Pancreas (tissue), 10 donors: Measurements from ENCODE around the gene RBM3. TPM values are rescaled to one million over a fixed set of nuclear protein-coding genes. Genes with fewer than 3 reads are reported as not detected.

Experiments
- ATAC-seq, 4 donors: fragments of 200-7000 bp; cut with Tn5 transposase; one replicate each; pipeline versions ENCODE4 v1.8.0 to v1.9.1; 2020; ENCODE audit warnings: mild to moderate bottlenecking in 4 of 4, moderate library complexity in 4 of 4
- DNase-seq, 6 donors: peaks; one replicate each; pipeline ENCODE4 v3.0.0-alpha.2; 2020
- FAIRE-seq: peaks from 2 replicates; lab custom pipeline; 2012; peaks lifted over from hg19 to GRCh38; lab: Jason Lieb, UNC
- H3K27ac ChIP-seq, 4 donors: fragments of 200-600 bp; sonication (generic); 1 replicate in 3 of 4; 2 replicates in 1 of 4; pipeline versions ENCODE4 v1.5.0 to v1.8.0; 2020
- H3K27me3 ChIP-seq, 4 donors: fragments of 200-600 bp; one replicate each; pipeline ENCODE4 v1.8.0; 2021
- H3K36me3 ChIP-seq, 3 donors: fragments of 200-600 bp; sonication (generic) in 1 of 3; one replicate each; pipeline versions ENCODE4 v1.5.0 to v1.8.0; 2020 to 2021
- H3K4me1 ChIP-seq, 3 donors: fragments of 200-600 bp; one replicate each; pipeline ENCODE4 v1.8.0; 2021
- H3K4me3 ChIP-seq, 4 donors: fragments of 200-600 bp; sonication (generic) in 2 of 4; one replicate each; pipeline versions ENCODE4 v1.5.0 to v1.8.0; 2020 to 2021
- H3K9me3 ChIP-seq, 4 donors: fragments of 200-600 bp; one replicate each; pipeline ENCODE4 v1.8.0; 2021
- WGBS, 2 donors: extraction: QIAGEN DNeasy Blood & Tissue Kit; methylation state at CpG; one replicate each; pipeline ENCODE4 v1.1.7; 2013; 5-methylcytosine and 5-hydroxymethylcytosine counted together
- intact Hi-C, 3 donors: fragments of 100-400 bp; cut with DNase I; formaldehyde crosslinking; loops; one replicate each; pipeline versions ENCODE4 v1.11.1 to v1.14.2; 2022
- polyA plus RNA-seq, 2 donors: library from polyadenylated mRNA; stranded (reverse); fragments of 200-250 nt; gene quantifications; one replicate each; pipeline ENCODE4 v1.2.3, GENCODE V29; 2013
- total RNA-seq, 6 donors: library from RNA; stranded (reverse); fragmentation: NEBNext Ultra II Directional in 4 of 6; extraction: Animal tissue kit (Norgen Biotek cat#: 25700) in 4 of 6; gene quantifications; one replicate each; pipeline versions ENCODE4 v1.2.1 to v1.2.4, GENCODE V29; 2021 to 2023
- TF ChIP-seq, protein P1 (sequence below), 4 donors: fragments of 200-600 bp; sonication (generic) in 3 of 4; IDR thresholded peaks; one replicate each; pipeline versions ENCODE4 v1.5.0 to v1.8.0; 2021; ENCODE audit warnings: antibody characterized with exemption in 4 of 4
- donor health status: healthy with polysubstance abuse.
- donor health status: DM: no; HTN: no; CAD: no; lungs with moderate emphysema.
- donor health status: DM: no; HTN: no; CAD: no.
- donor health status: control.
- donor health status: control.
- donor health status: Bipolar disorder and iron deficiency.
- donor health status: DM: yes; HTN: yes; CAD: no.
- donor health status: DM: no; HTN: no; CAD: no.
- donor health status: DM: no; HTN: no; CAD: no.
- donor health status: DM: yes; HTN: yes; CAD: no.

Gene RBM3
- total and polyA plus RNA-seq, 8 donors = 42.0 to 314 (median 147) TPM

DNA sequence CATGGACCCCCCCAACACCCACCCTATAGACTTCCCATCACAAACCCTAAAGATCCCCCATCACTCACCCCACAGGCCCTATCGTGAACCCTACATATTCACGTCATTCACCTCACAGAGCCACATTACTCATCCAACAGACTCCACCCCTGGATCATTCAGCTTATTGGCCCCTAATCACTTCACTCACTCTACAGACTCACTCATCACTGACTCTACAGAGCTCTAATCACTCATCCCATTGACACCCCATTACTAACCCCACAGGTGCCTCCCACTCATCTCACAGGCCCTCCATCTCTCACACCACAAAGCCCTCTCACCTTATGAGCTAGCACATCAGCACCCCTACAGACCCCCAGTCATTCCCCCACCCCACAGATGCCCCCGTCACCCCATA lies 41.1 kb upstream of the RBM3 start:
- no peak overlapping the region for H3K4me3 ChIP-seq
- DNase-seq = no peak
- H3K27me3 ChIP-seq = no peaks in the 10 kb centered on the region
- FAIRE-seq = no peak
- no peak overlapping the region for H3K27ac ChIP-seq
- TF ChIP-seq, protein P1, sequence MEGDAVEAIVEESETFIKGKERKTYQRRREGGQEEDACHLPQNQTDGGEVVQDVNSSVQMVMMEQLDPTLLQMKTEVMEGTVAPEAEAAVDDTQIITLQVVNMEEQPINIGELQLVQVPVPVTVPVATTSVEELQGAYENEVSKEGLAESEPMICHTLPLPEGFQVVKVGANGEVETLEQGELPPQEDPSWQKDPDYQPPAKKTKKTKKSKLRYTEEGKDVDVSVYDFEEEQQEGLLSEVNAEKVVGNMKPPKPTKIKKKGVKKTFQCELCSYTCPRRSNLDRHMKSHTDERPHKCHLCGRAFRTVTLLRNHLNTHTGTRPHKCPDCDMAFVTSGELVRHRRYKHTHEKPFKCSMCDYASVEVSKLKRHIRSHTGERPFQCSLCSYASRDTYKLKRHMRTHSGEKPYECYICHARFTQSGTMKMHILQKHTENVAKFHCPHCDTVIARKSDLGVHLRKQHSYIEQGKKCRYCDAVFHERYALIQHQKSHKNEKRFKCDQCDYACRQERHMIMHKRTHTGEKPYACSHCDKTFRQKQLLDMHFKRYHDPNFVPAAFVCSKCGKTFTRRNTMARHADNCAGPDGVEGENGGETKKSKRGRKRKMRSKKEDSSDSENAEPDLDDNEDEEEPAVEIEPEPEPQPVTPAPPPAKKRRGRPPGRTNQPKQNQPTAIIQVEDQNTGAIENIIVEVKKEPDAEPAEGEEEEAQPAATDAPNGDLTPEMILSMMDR (IDR thresholded peaks at IDR 0.05) = no peak
- H3K4me1 ChIP-seq = no peaks in the 10 kb centered on the region
- H3K9me3 ChIP-seq = no peaks in the 10 kb centered on the region
- 80 to 96% methylated on average over 3 of the region's 3 CpGs for WGBS, 2 donors
- intact Hi-C loops = no loop called here
- no peak for ATAC-seq
- no peaks in the 10 kb centered on the region for H3K36me3 ChIP-seq

DNA sequence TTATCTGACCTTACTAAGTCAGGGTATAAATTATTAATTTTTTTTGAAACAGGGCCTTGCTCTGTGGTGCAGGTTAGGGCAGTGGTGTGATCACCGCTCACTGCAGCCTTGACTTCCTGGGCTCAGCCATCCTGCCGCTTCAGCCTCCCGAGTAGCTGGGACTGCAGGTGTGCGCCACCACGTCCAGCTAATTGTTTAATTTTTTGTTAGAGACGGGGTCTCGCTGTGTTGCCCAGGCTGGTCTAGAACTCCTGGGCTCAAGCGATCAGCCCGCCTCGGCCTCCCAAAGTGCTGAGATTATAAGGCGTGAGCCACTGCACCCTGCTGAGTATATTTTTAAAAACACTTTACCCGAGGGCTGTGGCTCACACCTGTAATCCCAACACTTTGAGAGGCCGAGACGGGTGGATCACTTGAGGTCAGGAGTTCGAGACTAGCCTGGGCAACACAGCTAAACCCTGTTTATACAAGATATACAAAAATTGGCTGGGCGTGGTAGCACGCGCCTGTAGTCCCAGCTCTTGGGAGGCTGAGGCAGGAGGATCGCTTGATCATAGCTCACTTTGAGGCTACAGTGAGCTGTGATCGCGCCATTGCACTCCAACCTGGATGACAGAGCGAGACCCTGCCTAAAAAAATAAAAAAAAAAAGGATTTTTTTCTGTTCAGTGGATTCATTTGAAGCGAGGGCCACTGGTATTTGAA lies 35.5 kb upstream of the RBM3 start:
- intact Hi-C loops = no loop called here
- ATAC-seq = no peak
- DNase-seq = no peak
- no peaks in the 10 kb centered on the region for H3K4me1 ChIP-seq
- H3K36me3 ChIP-seq = no peaks in the 10 kb centered on the region
- H3K9me3 ChIP-seq = no peaks in the 10 kb centered on the region
- peak overlapping the region in 1 of 4 donors; percentile 61 for H3K4me3 ChIP-seq
- TF ChIP-seq, protein P1 (IDR thresholded peaks at IDR 0.05) = no peak
- no peaks in the 10 kb centered on the region for H3K27me3 ChIP-seq
- 77 to 83% methylated on average over 23 of the region's 23 CpGs for WGBS, 2 donors
- no peak for FAIRE-seq
- H3K27ac ChIP-seq = peak overlapping the region; percentile 24 to 65 (median 56)

DNA sequence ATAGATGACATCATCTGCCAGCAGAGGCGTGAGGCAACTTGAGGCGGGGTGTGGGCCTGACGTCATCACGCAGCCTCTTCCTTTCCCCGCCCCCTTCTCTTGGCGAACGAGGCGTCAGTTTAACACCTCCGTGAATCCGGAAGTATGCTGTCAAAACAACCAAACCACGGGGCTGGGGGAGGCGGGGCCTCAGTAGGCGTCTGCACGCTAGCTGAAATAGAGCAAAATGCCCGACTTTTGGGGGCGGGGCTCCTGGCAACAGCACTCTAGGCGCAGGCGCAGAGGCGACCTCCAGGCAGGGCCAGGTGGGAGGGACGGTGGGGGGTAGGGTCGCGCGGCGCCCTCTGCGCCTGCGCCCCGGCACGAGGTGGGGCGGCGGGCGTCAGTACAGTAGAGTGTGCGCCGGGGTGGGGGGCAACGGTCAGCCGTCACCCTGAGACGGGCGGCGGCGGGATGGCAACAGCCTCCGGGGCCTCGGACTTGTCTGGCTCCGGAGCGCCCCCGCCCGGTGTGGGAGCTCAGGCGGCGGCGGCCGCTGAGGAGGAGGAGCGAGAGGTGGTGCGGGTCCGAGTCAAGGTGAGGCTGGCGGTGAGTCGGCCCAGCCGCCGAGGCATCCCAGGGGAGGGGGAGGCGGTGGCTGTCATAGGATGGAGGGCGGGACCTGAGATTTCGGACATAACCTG lies 34.8 kb upstream of the RBM3 start, which contains the start of gene TBC1D25:
Gene TBC1D25 (plus strand): TSS at position 370 of the 683 bp plus-strand sequence. CDS start 84 bp downstream, at position 454.
- intact Hi-C loops = no loop called here
- peak; percentile 98 for FAIRE-seq

DNA sequence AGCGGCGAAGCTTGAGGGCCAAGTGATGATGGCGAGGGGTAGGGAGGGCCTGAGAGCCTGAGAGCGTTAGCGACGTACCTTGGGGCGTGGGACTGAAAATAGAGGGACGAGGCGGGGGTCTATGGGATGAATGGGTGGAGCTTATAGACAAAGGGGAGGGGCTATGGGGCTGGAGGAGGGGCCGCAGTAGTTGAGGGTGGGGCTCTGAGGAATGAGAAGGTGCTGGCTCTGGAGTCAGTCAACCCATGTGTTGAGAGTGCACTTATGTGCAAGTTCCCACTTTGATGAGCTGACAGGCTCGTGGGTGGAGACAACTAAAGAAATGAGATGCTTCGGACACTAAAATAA lies 34.3 kb upstream of the RBM3 start:
- no peaks in the 10 kb centered on the region for H3K9me3 ChIP-seq
- intact Hi-C loops = no loop called here
- FAIRE-seq = no peak
- 2 to 48% methylated on average over 12 of the region's 12 CpGs for WGBS, 2 donors
- TF ChIP-seq, protein P1 (IDR thresholded peaks at IDR 0.05) = no peak
- no peaks in the 10 kb centered on the region for H3K4me1 ChIP-seq
- peak overlapping the region; percentile 43 to 71 (median 59) for H3K4me3 ChIP-seq
- DNase-seq = peak in 2 of 6 donors; percentile 44 to 58
- no peaks in the 10 kb centered on the region for H3K36me3 ChIP-seq
- peak; percentile 65 to 68 (median 66) for ATAC-seq
- H3K27ac ChIP-seq = peak overlapping the region; percentile 59 to 80 (median 68)
- no peaks in the 10 kb centered on the region for H3K27me3 ChIP-seq

More for the DNA sequence above, 34.8 kb upstream of the RBM3 start, which contains the start of gene TBC1D25:
- ATAC-seq (peak; percentile 89 to 97 (median 94)), DNase-seq (peak; percentile 91 to 98 (median 97))
- Histone ChIP-seq H3K4me3 (peak within 1 kb of the TSS; percentile 43 to 71 (median 59)), H3K27me3 (no peaks in the 10 kb centered on the region), H3K9me3 (no peaks in the 10 kb centered on the region), H3K4me1 (no peaks in the 10 kb centered on the region), H3K36me3 (no peaks in the 10 kb centered on the region), H3K27ac (peak within 1 kb of the TSS; percentile 59 to 80 (median 68))
- TF ChIP-seq, protein P1 (IDR thresholded peaks at IDR 0.05) = no peak
- 1 to 42% methylated on average over 54 to 58 of the region's 59 CpGs for WGBS, 2 donors
